Pancreas (tissue), 10 donors: Measurements from ENCODE around the gene CDC14A. TPM values are rescaled to one million over a fixed set of nuclear protein-coding genes. Genes with fewer than 3 reads are reported as not detected.

Experiments used
- ATAC-seq, 4 donors: fragments of 200-7000 bp; cut with Tn5 transposase; one replicate each; pipeline versions ENCODE4 v1.8.0 to v1.9.1; 2020; ENCODE audit warnings: mild to moderate bottlenecking in 4 of 4, moderate library complexity in 4 of 4
- DNase-seq, 6 donors: peaks; one replicate each; pipeline ENCODE4 v3.0.0-alpha.2; 2020
- FAIRE-seq: peaks from 2 replicates; lab custom pipeline; 2012; peaks lifted over from hg19 to GRCh38; lab: Jason Lieb, UNC
- H3K27ac ChIP-seq, 4 donors: fragments of 200-600 bp; sonication (generic); 1 replicate in 3 of 4; 2 replicates in 1 of 4; pipeline versions ENCODE4 v1.5.0 to v1.8.0; 2020
- H3K27me3 ChIP-seq, 4 donors: fragments of 200-600 bp; one replicate each; pipeline ENCODE4 v1.8.0; 2021
- H3K36me3 ChIP-seq, 3 donors: fragments of 200-600 bp; sonication (generic) in 1 of 3; one replicate each; pipeline versions ENCODE4 v1.5.0 to v1.8.0; 2020 to 2021
- H3K4me1 ChIP-seq, 3 donors: fragments of 200-600 bp; one replicate each; pipeline ENCODE4 v1.8.0; 2021
- H3K4me3 ChIP-seq, 4 donors: fragments of 200-600 bp; sonication (generic) in 2 of 4; one replicate each; pipeline versions ENCODE4 v1.5.0 to v1.8.0; 2020 to 2021
- H3K9me3 ChIP-seq, 4 donors: fragments of 200-600 bp; one replicate each; pipeline ENCODE4 v1.8.0; 2021
- WGBS, 2 donors: extraction: QIAGEN DNeasy Blood & Tissue Kit; methylation state at CpG; one replicate each; pipeline ENCODE4 v1.1.7; 2013; 5-methylcytosine and 5-hydroxymethylcytosine counted together
- intact Hi-C, 3 donors: fragments of 100-400 bp; cut with DNase I; formaldehyde crosslinking; loops; one replicate each; pipeline versions ENCODE4 v1.11.1 to v1.14.2; 2022
- polyA plus RNA-seq, 2 donors: library from polyadenylated mRNA; stranded (reverse); fragments of 200-250 nt; gene quantifications; one replicate each; pipeline ENCODE4 v1.2.3, GENCODE V29; 2013
- total RNA-seq, 6 donors: library from RNA; stranded (reverse); fragmentation: NEBNext Ultra II Directional in 4 of 6; extraction: Animal tissue kit (Norgen Biotek cat#: 25700) in 4 of 6; gene quantifications; one replicate each; pipeline versions ENCODE4 v1.2.1 to v1.2.4, GENCODE V29; 2021 to 2023
- TF ChIP-seq, protein P1 (sequence below), 4 donors: fragments of 200-600 bp; sonication (generic) in 3 of 4; IDR thresholded peaks; one replicate each; pipeline versions ENCODE4 v1.5.0 to v1.8.0; 2021; ENCODE audit warnings: antibody characterized with exemption in 4 of 4
- donor health status: healthy with polysubstance abuse.
- donor health status: DM: no; HTN: no; CAD: no; lungs with moderate emphysema.
- donor health status: DM: no; HTN: no; CAD: no.
- donor health status: control.
- donor health status: control.
- donor health status: Bipolar disorder and iron deficiency.
- donor health status: DM: yes; HTN: yes; CAD: no.
- donor health status: DM: no; HTN: no; CAD: no.
- donor health status: DM: no; HTN: no; CAD: no.
- donor health status: DM: yes; HTN: yes; CAD: no.

Gene CDC14A, protein sequence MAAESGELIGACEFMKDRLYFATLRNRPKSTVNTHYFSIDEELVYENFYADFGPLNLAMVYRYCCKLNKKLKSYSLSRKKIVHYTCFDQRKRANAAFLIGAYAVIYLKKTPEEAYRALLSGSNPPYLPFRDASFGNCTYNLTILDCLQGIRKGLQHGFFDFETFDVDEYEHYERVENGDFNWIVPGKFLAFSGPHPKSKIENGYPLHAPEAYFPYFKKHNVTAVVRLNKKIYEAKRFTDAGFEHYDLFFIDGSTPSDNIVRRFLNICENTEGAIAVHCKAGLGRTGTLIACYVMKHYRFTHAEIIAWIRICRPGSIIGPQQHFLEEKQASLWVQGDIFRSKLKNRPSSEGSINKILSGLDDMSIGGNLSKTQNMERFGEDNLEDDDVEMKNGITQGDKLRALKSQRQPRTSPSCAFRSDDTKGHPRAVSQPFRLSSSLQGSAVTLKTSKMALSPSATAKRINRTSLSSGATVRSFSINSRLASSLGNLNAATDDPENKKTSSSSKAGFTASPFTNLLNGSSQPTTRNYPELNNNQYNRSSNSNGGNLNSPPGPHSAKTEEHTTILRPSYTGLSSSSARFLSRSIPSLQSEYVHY
- 1 to 10 TPM; 2.4 to 5.2 (median 3.6) TPM for total RNA-seq
- 1 to 10 TPM; 1.4 to 2.4 TPM for polyA plus RNA-seq

DNA sequence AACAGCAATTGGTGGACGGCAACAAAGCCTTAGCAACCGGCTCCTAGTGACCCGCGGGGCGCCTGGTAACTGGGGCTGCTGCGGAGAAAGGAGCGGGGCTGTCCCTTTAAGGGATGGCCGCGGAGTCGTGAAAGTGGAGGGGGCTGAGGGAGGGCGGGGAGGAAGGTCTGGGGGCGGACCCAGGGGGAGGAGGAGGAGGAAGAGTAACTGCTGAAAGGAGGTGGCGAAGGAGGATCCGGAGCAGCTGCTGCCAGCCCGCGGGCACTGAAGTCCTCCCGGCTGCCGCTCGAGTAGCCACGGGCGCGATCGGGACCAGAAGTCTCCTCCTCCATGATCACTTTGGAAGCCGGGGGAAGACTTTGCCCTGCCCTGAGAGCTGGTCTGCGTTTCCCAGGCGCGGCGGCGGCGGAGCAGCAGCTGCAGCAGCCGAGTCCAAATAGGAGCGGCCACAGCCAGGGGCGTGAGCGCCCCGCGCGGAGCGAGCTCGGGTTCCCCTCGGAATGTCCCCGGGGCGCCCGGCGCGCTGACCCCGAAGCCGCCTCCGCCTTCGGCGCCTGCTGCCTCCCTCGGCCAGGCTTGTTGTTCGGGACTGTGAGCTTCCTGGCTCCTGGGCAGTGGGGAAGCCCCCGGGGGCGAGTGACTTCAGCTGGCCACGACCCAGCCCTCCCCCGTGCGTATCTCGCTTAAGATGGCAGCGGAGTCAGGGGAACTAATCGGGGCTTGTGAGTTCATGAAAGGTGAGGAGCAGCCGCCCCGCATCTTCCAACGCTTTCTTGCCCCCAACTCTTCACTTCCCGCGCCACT is at the start of gene CDC14A:
Gene CDC14A, plus strand, starts transcription at position 240 of the 804 bp plus-strand sequence. Its CDS starts 449 bp downstream, at position 689.
- Histone ChIP-seq H3K36me3 (no peaks in the 10 kb centered on the region), H3K27me3 (no peaks in the 10 kb centered on the region), H3K27ac (peak within 1 kb of the TSS; percentile 80 to 96 (median 88)), H3K4me1 (peaks cover 4 to 21% (median 13%) of the 10 kb centered on the region in 3 donors), H3K9me3 (no peaks in the 10 kb centered on the region), H3K4me3 (peak within 1 kb of the TSS; percentile 90 to 95 (median 92))
- intact Hi-C loops = no loop called here
- TF ChIP-seq, protein P1, sequence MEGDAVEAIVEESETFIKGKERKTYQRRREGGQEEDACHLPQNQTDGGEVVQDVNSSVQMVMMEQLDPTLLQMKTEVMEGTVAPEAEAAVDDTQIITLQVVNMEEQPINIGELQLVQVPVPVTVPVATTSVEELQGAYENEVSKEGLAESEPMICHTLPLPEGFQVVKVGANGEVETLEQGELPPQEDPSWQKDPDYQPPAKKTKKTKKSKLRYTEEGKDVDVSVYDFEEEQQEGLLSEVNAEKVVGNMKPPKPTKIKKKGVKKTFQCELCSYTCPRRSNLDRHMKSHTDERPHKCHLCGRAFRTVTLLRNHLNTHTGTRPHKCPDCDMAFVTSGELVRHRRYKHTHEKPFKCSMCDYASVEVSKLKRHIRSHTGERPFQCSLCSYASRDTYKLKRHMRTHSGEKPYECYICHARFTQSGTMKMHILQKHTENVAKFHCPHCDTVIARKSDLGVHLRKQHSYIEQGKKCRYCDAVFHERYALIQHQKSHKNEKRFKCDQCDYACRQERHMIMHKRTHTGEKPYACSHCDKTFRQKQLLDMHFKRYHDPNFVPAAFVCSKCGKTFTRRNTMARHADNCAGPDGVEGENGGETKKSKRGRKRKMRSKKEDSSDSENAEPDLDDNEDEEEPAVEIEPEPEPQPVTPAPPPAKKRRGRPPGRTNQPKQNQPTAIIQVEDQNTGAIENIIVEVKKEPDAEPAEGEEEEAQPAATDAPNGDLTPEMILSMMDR (IDR thresholded peaks at IDR 0.05) = no peak
- WGBS, 2 donors = 0% methylated on average over 52 to 65 of the region's 65 CpGs
- FAIRE-seq = no peak
- ATAC-seq = peak; percentile 83 to 91 (median 86)
- DNase-seq = peak; percentile 87 to 95 (median 92)

DNA sequence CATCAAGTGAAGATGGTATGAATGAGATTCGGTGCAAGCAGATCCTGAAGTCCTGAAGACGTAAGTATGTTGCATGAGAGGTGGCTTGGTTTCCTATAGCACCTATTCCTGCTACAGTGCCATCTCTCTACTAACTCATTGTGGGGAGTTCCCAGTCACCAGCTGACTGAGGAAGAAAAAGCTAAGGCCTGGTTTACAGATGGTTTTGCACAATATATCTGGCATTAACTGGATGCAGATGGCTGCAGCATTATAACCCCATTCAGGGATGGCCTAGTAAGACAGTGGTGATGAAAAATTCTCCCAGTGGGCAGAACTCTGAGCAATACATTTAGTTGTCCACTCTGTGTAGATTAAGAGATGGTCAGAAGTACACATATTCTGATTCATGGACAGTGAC is 49.6 kb upstream of the CDC14A start:
- no peak for DNase-seq
- Histone ChIP-seq H3K27me3 (no peaks in the 10 kb centered on the region), H3K4me1 (no peaks in the 10 kb centered on the region), H3K9me3 (no peaks in the 10 kb centered on the region), H3K36me3 (no peaks in the 10 kb centered on the region), H3K4me3 (no peak overlapping the region), H3K27ac (no peak overlapping the region)
- intact Hi-C loops = no loop called here
- no peak for FAIRE-seq
- TF ChIP-seq, protein P1 (IDR thresholded peaks at IDR 0.05) = no peak
- WGBS, 2 donors = 72 to 91% methylated on average over 2 of the region's 2 CpGs
- no peak for ATAC-seq

DNA sequence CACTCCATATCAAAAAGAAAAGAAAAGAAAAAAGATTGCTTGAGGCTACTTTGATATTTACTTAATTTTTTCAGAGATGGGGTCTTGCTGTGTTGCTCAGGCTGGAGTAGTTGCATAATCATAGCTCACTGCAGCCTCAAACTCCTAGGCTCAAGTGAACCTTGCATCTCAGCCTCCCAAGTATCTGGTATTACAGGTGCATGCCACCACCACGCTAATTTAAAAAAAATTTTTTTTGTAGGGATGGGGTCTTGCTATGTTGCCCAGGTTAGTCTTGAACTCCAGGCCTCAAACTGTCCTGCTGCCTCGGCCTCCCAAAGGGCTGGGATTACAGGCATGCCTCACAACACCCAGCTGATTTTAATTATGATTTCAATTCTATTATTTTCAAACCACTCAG is 48.1 kb upstream of the CDC14A start:
- Histone ChIP-seq H3K36me3 (no peaks in the 10 kb centered on the region), H3K9me3 (no peaks in the 10 kb centered on the region), H3K27ac (no peak overlapping the region), H3K27me3 (no peaks in the 10 kb centered on the region), H3K4me3 (no peak overlapping the region), H3K4me1 (no peaks in the 10 kb centered on the region)
- WGBS, 2 donors = 78 to 83% methylated on average over 2 of the region's 2 CpGs
- ATAC-seq (no peak), DNase-seq (no peak), FAIRE-seq (no peak)
- TF ChIP-seq, protein P1 (IDR thresholded peaks at IDR 0.05) = no peak
- intact Hi-C loops = no loop called here

DNA sequence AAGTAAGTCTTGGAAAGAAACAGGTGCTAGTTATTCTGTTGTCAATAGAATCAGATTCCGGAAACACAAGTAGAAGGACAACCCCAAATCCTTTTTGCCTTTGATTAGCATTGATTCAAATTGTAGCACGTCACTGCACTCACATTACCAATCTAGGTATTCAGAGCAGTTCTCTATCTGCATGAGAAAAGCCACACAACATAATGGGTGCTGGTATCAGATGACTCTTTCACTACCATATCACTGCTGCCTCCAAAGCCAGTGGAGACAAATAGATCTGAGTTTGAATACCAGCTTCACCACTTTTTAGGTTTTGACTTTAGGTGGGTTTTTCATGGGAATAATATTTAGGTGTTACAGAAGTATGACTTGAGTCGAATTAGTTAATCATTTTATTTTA is 47.4 kb upstream of the CDC14A start:
- ATAC-seq = no peak
- Histone ChIP-seq H3K36me3 (no peaks in the 10 kb centered on the region), H3K27me3 (no peaks in the 10 kb centered on the region), H3K9me3 (no peaks in the 10 kb centered on the region), H3K4me3 (no peak overlapping the region), H3K27ac (no peak overlapping the region), H3K4me1 (no peaks in the 10 kb centered on the region)
- FAIRE-seq = no peak
- TF ChIP-seq, protein P1 (IDR thresholded peaks at IDR 0.05) = no peak
- intact Hi-C loops = no loop called here
- no peak for DNase-seq
- 67 to 76% methylated on average over 3 of the region's 3 CpGs for WGBS, 2 donors
